HG02623 (cell line): ENCODE data around the gene PLEKHM2.
A peak's percentile ranks its signal among the peaks of the same experiment; 100 is the strongest.
"Not testable (repeated sequence)": the region's sequence is repeated elsewhere in the genome, so short reads cannot be mapped to it uniquely, and the experiment has no call there.

Experiments
- ATAC-seq: cut with Tn5 transposase; IDR thresholded peaks from one replicate; pipeline ENCODE4 v1.9.1; 2021; ENCODE audit warnings: moderate library complexity; ENCODE audit not compliant: unreplicated experiment

Gene PLEKHM2

GRCh38 chr1:15676688-15677661 is 7.1 kb upstream of the PLEKHM2 start:
- ATAC-seq, result no peak

GRCh38 chr1:15678578-15678977 is 5.5 kb upstream of the PLEKHM2 start:
- ATAC-seq, result no peak

DNA sequence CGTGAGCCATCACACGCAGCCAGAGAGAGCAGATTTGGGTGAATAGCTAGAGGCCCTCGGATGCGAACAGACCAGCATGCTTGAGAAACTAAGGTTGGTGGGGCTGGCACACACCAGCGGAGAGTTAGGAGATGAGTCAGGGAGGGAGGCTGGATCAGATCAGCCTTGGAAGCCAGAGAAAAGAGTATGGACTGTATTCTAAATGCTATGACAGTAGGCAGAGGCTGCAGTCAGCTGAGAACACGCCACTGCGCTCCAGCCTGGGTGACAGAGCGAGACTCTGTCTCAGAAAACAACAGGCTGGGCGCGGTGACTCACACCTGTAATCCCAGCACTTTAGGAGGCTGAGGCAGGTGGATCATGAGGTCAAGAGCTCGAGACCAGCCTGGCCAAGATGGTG is 4.0 kb upstream of the PLEKHM2 start:
- ATAC-seq, result no peak

GRCh38 chr1:15680561-15681348 is 3.4 kb upstream of the PLEKHM2 start:
- ATAC-seq, result no peak

DNA sequence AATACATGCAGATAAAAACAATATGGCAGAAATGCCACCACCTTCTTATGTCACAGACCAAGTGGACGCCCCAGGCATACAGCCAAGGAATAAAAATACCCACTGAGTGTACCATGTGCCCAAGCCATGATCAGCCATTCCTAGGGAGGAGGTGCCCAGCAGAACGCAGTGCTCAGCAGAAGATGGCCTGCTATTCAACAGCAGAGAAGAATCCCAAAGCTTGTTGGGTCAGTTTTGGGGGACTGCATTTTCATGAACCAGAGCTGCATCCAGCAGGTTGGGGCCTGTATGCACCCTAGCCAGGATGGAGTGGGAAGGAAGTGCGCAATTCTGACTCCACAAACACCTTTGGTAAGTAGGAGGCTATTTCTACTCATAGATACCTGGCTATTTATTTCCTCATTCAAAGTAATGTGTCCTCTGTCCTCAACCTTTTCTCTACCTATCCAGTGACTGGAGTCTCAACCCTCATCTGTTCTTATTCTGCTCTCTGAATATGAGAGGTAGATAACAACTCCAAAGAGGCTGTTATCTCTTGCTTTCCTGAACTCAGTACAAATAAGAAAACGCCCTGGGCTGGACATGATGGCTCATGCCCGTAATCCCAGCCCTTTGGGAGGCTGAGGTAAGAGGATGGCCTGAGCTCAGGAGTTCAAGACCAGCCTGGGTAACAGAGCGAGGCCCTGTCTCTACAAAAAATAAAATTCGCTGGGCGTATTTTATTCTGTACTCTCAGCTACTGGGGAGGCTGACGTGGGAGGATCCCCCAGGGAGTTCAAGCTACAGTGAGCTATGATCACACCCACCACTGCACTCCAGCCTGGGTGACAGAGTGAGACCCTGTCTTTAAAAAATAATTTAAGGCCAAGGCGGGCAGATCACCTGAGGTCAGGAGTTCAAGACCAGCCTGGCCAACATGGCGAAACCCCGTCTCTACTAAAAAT is 2.5 kb upstream of the PLEKHM2 start:
- ATAC-seq, result no peak

- ATAC-seq, result no peak
Measured at GRCh38 chr1:15682936-15683341, 1.2 kb upstream of the PLEKHM2 start.

- no peak for ATAC-seq
Measured at GRCh38 chr1:15683345-15684039, 628 bp upstream of the PLEKHM2 start.

DNA sequence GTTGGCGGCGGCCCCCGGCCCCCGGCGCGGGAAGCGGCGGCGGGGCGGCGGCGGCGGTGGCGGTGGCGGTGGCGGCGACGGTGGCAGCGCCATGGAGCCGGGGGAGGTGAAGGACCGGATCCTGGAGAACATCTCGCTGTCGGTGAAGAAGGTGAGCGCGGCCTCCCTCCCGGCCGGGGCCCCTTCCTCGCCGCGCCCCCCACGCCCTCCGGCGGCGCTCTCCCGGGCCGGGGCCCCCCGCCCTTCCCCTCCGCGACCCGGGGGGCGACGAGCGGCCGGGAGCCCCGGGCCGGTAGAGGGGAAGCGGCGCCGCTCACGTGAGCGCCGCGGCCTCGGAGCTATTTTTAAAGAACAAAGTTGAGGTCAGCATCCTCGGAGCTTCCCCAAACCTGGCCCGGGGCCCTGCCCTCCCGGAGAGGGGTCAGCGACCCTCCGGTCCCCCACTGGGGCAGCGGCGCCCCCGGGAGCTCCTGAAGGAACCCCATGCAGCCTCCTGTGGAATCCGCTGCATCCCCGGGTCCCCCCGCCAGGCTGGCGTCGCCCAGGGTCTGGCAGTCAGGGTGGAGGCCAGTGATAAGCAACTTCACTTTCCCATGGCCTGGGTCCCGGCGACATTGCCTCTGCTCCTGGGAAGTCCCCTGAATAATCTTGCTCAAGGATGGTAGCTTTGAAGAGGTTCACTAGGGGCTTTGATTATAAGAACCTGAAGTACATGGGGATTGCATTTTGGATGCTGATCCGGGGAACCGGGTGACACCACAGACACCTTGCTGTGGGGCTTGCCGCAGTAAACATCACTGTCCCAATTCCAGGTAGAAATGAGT is 560 bp downstream of the PLEKHM2 start:
- ATAC-seq, result no peak

DNA sequence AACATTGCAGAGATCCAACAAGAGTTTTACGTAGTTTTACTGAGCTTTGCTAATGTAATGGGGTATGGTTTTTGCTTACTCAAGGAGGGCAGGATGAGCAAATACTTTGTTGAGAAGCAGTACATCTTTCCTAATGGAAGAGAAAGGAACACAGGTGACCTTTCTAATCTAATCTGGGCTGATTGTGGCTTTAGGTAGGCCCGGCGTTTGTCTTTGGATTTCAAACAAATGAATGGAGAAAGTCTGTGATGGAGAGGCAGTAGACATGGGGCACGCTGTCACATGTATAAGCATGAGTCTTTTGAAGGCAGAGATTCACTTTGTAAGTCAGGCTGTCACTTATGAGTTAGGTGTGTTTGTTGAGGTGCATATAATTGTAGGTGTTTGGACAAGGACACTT is 1.7 kb downstream of the PLEKHM2 start:
- no peak for ATAC-seq

GRCh38 chr1:15687446-15687845 is 3.3 kb downstream of the PLEKHM2 start:
- no peak for ATAC-seq

DNA sequence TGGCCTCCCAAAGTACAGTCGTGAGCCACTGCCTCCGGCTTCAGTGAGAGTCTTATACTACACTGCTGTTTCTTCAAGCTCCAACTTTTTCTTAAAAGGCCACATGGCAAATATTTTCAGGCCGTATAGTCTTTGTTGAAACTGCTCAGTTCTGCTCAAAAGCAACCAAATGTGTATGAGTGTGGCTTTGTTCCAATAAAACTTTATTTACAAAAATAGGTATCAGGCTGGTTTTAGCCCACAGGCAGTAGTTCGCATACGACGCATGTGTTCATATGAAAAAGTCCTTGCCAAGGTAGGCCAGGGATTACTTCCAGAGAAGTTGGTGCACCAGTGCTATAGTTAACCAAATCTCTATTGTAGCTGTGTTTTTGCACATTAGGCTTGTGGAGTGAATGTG is 6.2 kb downstream of the PLEKHM2 start:
- ATAC-seq, result no peak

DNA sequence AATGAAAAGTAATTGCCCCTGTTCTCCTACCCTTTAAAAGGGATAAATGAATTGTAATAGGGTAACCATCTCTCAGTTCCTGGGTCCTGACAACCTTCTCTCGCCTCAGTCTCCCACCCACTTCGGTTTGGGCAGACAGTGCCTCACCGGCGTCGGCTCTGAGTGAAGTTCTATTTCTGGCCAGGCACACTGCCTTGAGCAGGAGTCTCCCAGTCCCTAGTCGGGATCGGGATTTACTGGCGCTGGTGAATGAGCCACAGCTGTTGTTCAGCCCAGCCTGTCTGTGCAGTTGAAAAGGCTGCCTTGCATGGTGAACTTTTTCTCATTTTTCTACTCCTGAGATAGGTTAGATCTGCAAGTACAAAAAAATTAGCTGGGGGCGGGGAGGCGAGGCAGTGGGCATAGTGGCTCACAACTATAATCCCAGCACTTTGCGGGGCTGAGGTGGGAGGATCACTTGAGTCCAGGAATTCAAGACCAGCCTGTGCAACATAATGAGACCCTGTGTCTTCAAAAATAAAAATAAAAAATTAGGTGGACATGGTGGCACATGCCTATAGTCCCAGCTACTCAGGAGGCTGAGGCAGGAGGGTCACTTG is 7.4 kb downstream of the PLEKHM2 start:
- no peak for ATAC-seq

DNA sequence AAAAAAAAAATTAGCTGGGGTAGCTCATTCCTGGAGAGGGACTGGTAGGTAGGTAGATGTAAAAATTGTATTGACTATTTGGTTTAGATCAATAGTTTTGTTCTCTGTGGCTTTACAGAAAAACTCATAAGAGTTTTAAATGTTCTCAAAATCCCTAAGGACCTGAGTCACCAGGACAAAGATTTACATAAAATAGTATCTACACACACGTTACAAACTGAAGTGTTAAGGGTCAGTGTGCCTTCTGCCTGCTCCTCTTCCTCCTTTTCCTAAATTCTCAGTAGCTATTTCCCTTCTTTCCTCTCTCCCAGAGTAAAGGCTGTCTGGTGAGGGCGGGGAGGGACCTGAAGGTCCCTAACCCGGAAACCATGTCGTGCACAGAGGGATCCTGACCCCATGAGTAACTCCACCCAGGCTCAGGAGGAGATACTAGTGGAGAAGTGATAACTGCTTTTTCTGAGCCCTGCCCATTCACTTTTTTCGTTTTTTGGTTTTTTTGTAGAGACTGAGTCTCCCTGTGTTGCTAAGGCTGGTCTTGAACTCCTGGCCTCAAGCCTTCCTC is 8.1 kb downstream of the PLEKHM2 start:
- ATAC-seq, result no peak

- ATAC-seq, result no peak
Measured at GRCh38 chr1:15693371-15693770, 9.3 kb downstream of the PLEKHM2 start.

DNA sequence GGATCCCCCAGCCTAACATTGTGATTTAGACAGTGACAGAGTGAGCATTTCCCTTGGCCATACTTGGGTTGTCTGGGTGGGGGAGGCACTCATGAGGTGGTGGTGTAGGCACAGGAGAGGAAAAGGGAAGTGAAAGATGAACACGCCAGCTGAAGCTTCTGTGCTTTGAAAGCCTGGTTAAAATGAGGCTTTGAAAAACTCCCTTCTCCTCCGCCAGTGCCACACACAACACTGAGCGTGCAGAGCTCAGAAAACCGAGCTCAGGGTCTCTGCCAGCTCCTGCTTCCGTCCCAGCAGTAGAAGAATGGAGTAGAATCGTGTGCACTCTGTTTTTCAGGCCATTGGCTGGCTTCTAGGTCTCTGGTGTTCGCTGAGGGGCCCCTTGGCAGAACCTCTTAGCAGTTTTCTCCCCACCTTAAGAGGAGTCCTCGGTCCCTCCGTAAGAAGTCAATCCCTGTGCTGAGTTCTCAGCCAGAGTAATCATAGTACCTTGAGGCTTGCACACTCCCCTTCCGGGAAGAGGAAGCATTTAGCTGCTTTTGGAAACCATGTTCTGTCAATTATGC is 12.9 kb downstream of the PLEKHM2 start:
- ATAC-seq, result peak; percentile 83

GRCh38 chr1:15698201-15698600 is 14.1 kb downstream of the PLEKHM2 start:
- no peak for ATAC-seq

GRCh38 chr1:15699321-15699720 is 15.2 kb downstream of the PLEKHM2 start:
- not testable (repeated sequence) for ATAC-seq

GRCh38 chr1:15700508-15700907 is 16.4 kb downstream of the PLEKHM2 start:
- no peak for ATAC-seq
